Gastroesophageal sphincter (tissue), 4 donors: ENCODE measurements around the gene ADAM10. TPM values are rescaled to one million over a fixed set of nuclear protein-coding genes. Genes with fewer than 3 reads are reported as not detected.

Source experiments
- ATAC-seq: fragments of 150-250 bp; one replicate; pipeline ENCODE4 v1.9.1; 2016; ENCODE audit warnings: mild to moderate bottlenecking, moderate library complexity
- H3K27ac ChIP-seq, 4 donors: fragments of 200-600 bp; sonication (generic) in 3 of 4; 1 replicate in 3 of 4; 2 replicates in 1 of 4; pipeline ENCODE4 v1.5.1; 2016 to 2019
- H3K27me3 ChIP-seq: fragments of 200-600 bp; sonication (generic); one replicate; pipeline ENCODE4 v1.5.1; 2019
- H3K36me3 ChIP-seq, 2 donors: fragments of 200-600 bp; sonication (generic); one replicate each; pipeline ENCODE4 v1.5.1; 2019; ENCODE audit warnings: control low read depth in 1 of 2
- H3K4me1 ChIP-seq, 3 donors: fragments of 200-600 bp; sonication (generic); 1 replicate in 2 of 3; 2 replicates in 1 of 3; pipeline ENCODE4 v1.5.1; 2016 to 2019; ENCODE audit warnings: control low read depth in 2 of 3
- H3K4me3 ChIP-seq, 2 donors: fragments of 200-600 bp; sonication (generic); one replicate each; pipeline ENCODE4 v1.5.1; 2019; ENCODE audit warnings: mild to moderate bottlenecking in 1 of 2, moderate library complexity in 1 of 2
- H3K9me3 ChIP-seq, 3 donors: fragments of 200-600 bp; sonication (generic); one replicate each; pipeline ENCODE4 v1.5.1; 2017 to 2019; ENCODE audit warnings: control low read depth in 2 of 3
- EP300 ChIP-seq: sonication (generic); formaldehyde crosslinking; IDR thresholded peaks from one replicate; pipeline ENCODE4 v1.6.1; 2017; ENCODE audit warnings: antibody characterized with exemption, mild to moderate bottlenecking
- POLR2A ChIP-seq, 2 donors: fragments of 450-650 bp; IDR thresholded peaks; one replicate each; pipeline ENCODE4 v1.6.1; 2017; ENCODE audit warnings: antibody characterized with exemption in 2 of 2, mild to moderate bottlenecking in 2 of 2, moderate library complexity in 1 of 2
- POLR2AphosphoS5 ChIP-seq: sonication (generic); formaldehyde crosslinking; IDR thresholded peaks from one replicate; pipeline ENCODE4 v1.6.1; 2017; ENCODE audit warnings: antibody characterized with exemption
- WGBS, 2 donors: methylation state at CpG; one replicate each; pipeline ENCODE4 v1.1.5; 2018; ENCODE audit warnings: low coverage in 1 of 2; 5-methylcytosine and 5-hydroxymethylcytosine counted together
- total RNA-seq, 4 donors: library from RNA; depleted of rRNA; stranded (reverse); fragments of >200 nt; gene quantifications; one replicate each; pipeline ENCODE4 v1.1.0, GENCODE V29; 2016
- TF ChIP-seq, protein P1 (sequence below), 4 experiments: fragments of 200-600 bp in 2 of 4; fragments of 450-650 bp in 2 of 4; sonication (generic) in 1 of 4; IDR thresholded peaks; one replicate each; pipeline ENCODE4 v1.5.1; 2017 to 2019; ENCODE audit warnings: antibody characterized with exemption in 4 of 4, mild to moderate bottlenecking in 2 of 4, moderate library complexity in 2 of 4

The ADAM10 gene
- total RNA-seq, 4 donors from 2014 or later = 59.5 to 69.1 (median 62.3) TPM

DNA sequence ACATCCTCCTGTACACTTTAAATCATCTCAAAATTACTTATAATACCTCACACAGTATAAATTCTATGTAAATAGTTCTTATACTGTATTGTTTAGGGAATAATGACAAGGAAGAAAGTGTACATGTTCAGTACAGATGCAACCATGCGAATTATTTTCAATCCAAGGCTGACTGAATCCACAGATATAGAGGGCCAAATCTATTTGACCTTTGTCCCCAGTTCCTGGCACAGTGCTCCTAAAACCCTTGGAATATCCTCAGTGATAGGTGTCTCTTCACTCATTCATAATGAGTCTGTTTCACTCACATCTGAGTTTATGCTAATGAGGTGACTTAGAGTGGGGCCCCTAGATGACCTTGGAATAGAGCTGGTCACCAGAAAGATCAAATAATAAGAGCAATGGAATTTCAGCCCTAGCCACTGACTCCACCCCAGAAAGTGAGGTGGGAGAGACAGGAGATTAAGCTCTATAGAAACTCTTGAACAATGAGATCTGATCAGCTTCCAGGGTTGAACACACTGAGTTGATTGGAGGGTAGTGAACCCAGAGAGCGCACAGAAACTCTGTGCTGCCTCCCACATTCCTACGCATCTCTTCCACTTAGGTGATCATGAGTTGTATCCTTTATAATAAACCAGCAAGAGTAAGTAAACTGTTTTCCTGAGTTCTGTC, 65.3 kb downstream of the ADAM10 start:
- no peaks in the 10 kb centered on the region for H3K9me3 ChIP-seq
- no peak for ATAC-seq
- peaks cover 0 to 10% of the 10 kb centered on the region in 2 donors for H3K36me3 ChIP-seq
- H3K27me3 ChIP-seq = no peaks in the 10 kb centered on the region
- TF ChIP-seq POLR2A (IDR thresholded peaks at IDR 0.05) = no peak
- H3K27ac ChIP-seq = no peak overlapping the region
- WGBS, 2 donors = 87 to 89% methylated on average over 2 to 3 of the region's 3 CpGs
- no peak overlapping the region for H3K4me3 ChIP-seq
- H3K4me1 ChIP-seq = peaks cover 0 to 10% (median 0%) of the 10 kb centered on the region in 3 donors

DNA sequence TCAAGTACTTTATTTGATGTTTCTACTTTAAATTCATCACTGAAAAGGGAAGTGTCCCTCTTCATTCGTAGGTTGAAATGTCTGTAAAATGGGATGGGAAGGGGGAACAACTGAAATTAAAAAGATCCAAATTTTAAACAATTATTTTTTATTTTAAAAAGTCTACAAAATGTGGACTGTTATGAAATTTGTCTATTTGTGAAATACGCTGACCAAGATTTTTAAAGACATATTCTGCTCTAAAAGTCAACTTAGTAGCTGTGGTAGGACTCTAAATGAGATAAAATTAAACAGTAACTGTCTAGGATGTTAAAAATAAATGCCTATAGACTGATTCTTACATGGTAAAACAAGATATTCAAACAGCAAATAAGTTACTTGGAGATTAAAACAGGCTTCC, 67.3 kb downstream of the ADAM10 start:
- Histone ChIP-seq H3K27ac (no peak overlapping the region), H3K4me1 (peaks cover 0 to 10% (median 0%) of the 10 kb centered on the region in 3 donors), H3K27me3 (no peaks in the 10 kb centered on the region), H3K36me3 (peaks cover 0 to 10% of the 10 kb centered on the region in 2 donors), H3K9me3 (no peaks in the 10 kb centered on the region), H3K4me3 (no peak overlapping the region)
- WGBS, 2 donors = 93 to 94% methylated on average over 2 of the region's 2 CpGs
- TF ChIP-seq POLR2AphosphoS5 (no peak), EP300 (no peak), POLR2A (IDR thresholded peaks at IDR 0.05) (no peak)
- TF ChIP-seq, protein P1, sequence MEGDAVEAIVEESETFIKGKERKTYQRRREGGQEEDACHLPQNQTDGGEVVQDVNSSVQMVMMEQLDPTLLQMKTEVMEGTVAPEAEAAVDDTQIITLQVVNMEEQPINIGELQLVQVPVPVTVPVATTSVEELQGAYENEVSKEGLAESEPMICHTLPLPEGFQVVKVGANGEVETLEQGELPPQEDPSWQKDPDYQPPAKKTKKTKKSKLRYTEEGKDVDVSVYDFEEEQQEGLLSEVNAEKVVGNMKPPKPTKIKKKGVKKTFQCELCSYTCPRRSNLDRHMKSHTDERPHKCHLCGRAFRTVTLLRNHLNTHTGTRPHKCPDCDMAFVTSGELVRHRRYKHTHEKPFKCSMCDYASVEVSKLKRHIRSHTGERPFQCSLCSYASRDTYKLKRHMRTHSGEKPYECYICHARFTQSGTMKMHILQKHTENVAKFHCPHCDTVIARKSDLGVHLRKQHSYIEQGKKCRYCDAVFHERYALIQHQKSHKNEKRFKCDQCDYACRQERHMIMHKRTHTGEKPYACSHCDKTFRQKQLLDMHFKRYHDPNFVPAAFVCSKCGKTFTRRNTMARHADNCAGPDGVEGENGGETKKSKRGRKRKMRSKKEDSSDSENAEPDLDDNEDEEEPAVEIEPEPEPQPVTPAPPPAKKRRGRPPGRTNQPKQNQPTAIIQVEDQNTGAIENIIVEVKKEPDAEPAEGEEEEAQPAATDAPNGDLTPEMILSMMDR (IDR thresholded peaks at IDR 0.05) = no peak
- no peak for ATAC-seq

DNA sequence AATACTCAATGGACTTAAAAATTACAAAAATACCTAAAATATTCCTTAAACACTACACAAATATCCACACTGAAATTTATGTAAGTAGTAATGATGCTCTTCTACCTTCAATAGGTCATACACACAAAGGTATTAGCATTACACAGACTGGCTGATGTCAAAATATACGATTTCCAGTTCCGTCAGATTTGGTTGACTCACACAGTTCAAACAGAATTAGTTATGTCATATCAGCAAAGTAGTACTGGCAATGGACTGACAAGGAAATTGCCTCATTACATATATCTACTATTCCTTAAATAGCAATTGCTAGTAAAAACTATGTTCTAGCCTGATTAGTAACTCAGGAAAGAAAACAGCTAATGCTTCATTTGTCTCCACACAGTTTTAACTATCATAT, 70.8 kb downstream of the ADAM10 start:
- 75 to 94% methylated on average over 2 of the region's 2 CpGs for WGBS, 2 donors
- H3K27me3 ChIP-seq = no peaks in the 10 kb centered on the region
- no peak overlapping the region for H3K27ac ChIP-seq
- H3K36me3 ChIP-seq = peaks cover 4 to 15% of the 10 kb centered on the region in 2 donors
- no peak for TF ChIP-seq POLR2AphosphoS5
- TF ChIP-seq, protein P1 (IDR thresholded peaks at IDR 0.05) = no peak
- no peak for TF ChIP-seq POLR2A (IDR thresholded peaks at IDR 0.05)
- TF ChIP-seq EP300 = no peak
- peaks cover 0 to 3% (median 0%) of the 10 kb centered on the region in 3 donors for H3K4me1 ChIP-seq
- no peaks in the 10 kb centered on the region for H3K9me3 ChIP-seq
- no peak overlapping the region for H3K4me3 ChIP-seq
- ATAC-seq = no peak

DNA sequence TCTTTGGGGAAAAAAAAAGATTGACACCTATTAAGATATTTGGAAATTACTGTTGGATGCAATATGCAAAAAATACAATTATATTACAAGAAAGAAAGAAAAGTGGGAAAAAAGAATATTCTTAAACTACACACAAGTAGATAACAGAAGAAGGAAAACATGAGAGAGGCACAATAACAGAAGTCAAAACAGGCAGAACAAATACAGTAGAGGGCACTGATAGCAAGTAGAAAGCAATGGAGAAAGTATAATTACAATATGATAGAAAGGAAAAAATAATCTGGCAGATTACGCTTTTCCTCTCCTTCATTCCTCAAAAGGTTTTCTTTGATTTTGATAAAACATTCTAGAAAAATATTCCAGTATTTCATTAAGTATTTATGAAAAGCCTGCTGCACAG, 72.1 kb downstream of the ADAM10 start:
- no peak for ATAC-seq
- WGBS, 2 donors = 61 to 73% methylated on average over 1 of the region's 1 CpG
- H3K4me1 ChIP-seq = peaks cover 0 to 3% (median 0%) of the 10 kb centered on the region in 3 donors

DNA sequence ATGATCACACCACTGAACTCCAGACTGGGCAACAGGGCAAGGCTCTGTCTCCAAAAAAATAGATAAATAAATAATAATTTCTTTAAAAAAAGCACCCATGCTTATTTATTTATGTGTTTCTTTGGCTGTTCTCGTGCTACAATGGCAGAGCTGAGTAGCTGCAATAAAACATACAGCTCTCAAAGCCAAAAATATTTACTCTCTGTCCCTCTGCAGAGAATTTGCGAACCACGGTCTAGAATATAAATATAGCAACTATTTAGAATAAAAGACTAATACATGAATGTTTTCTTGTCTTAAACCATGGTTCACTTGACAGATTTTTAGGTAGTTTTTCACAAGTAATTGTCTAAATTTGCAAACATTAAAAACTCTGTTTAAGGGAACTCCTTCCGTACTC, 72.7 kb downstream of the ADAM10 start:
- H3K4me1 ChIP-seq = peaks cover 0 to 3% (median 0%) of the 10 kb centered on the region in 3 donors
- TF ChIP-seq POLR2AphosphoS5 (no peak), POLR2A (IDR thresholded peaks at IDR 0.05) (no peak), EP300 (no peak)
- TF ChIP-seq, protein P1 (IDR thresholded peaks at IDR 0.05) = no peak
- 70 to 81% methylated on average over 4 of the region's 4 CpGs for WGBS, 2 donors

More for the DNA sequence above, 72.1 kb downstream of the ADAM10 start:
- Histone ChIP-seq H3K27ac (no peak overlapping the region), H3K4me3 (no peak overlapping the region), H3K36me3 (peaks cover 4 to 15% of the 10 kb centered on the region in 2 donors), H3K9me3 (no peaks in the 10 kb centered on the region), H3K27me3 (no peaks in the 10 kb centered on the region)
- TF ChIP-seq, protein P1 (IDR thresholded peaks at IDR 0.05) = no peak
- TF ChIP-seq EP300 (no peak), POLR2AphosphoS5 (no peak), POLR2A (IDR thresholded peaks at IDR 0.05) (no peak)

More for the DNA sequence above, 72.7 kb downstream of the ADAM10 start:
- Histone ChIP-seq H3K36me3 (peaks cover 4 to 15% of the 10 kb centered on the region in 2 donors), H3K27me3 (no peaks in the 10 kb centered on the region), H3K4me3 (no peak overlapping the region), H3K9me3 (no peaks in the 10 kb centered on the region), H3K27ac (no peak overlapping the region)
- no peak for ATAC-seq
